ENCODE measurements around the gene CNN2.

DNA sequence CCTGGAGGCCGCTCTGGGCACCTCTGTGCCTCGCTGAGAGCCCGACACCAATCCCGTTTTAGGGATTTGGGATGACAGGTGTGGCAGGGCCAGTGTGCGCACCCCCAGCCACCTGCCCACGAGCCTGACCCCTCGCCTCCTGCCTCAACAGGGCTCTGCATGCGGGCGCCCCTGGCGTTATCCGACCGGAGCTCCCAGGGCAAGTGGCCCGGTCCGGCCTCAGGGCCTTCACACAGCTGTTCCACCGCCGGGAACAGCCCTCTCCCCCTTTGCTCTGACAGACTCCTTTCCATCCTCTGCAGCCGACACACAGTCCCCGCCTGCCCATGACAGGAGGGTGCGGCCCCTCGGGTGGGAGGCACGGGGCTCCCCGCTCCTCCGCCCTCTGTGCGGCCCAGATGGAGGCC is 49.3 kb upstream of the CNN2 start:
- TF ChIP-seq, protein P1, sequence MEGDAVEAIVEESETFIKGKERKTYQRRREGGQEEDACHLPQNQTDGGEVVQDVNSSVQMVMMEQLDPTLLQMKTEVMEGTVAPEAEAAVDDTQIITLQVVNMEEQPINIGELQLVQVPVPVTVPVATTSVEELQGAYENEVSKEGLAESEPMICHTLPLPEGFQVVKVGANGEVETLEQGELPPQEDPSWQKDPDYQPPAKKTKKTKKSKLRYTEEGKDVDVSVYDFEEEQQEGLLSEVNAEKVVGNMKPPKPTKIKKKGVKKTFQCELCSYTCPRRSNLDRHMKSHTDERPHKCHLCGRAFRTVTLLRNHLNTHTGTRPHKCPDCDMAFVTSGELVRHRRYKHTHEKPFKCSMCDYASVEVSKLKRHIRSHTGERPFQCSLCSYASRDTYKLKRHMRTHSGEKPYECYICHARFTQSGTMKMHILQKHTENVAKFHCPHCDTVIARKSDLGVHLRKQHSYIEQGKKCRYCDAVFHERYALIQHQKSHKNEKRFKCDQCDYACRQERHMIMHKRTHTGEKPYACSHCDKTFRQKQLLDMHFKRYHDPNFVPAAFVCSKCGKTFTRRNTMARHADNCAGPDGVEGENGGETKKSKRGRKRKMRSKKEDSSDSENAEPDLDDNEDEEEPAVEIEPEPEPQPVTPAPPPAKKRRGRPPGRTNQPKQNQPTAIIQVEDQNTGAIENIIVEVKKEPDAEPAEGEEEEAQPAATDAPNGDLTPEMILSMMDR (IDR thresholded peaks at IDR 0.05): no peak
- no peak for TF ChIP-seq POLR2A (IDR thresholded peaks at IDR 0.05)

Data from transverse colon (tissue), 3 donors.